GF-D8 (cell line): ENCODE measurements around the gene ATXN7L1.

Source experiments
- DNase-seq: peaks from one replicate; lab custom pipeline; 2025; lab: John Stamatoyannopoulos, UW

ATXN7L1 gene

GRCh38 chr7:105644937-105645336, 231.5 kb downstream of the ATXN7L1 start:
- DNase-seq, result no peak

GRCh38 chr7:105643851-105644250, 232.5 kb downstream of the ATXN7L1 start:
- DNase-seq, result no peak

- no peak for DNase-seq
Measured at GRCh38 chr7:105643384-105643783, 233.0 kb downstream of the ATXN7L1 start.

GRCh38 chr7:105642264-105642663, 234.1 kb downstream of the ATXN7L1 start:
- no peak for DNase-seq

GRCh38 chr7:105640956-105641810, 235.2 kb downstream of the ATXN7L1 start:
- no peak for DNase-seq

GRCh38 chr7:105639667-105640493, 236.5 kb downstream of the ATXN7L1 start:
- DNase-seq, result no peak

GRCh38 chr7:105638902-105639495, 237.4 kb downstream of the ATXN7L1 start:
- no peak for DNase-seq

- DNase-seq, result no peak
Measured at GRCh38 chr7:105638334-105638733, 238.1 kb downstream of the ATXN7L1 start.

- DNase-seq, result no peak
Measured at GRCh38 chr7:105637755-105638154, 238.6 kb downstream of the ATXN7L1 start.

- DNase-seq, result no peak
Measured at GRCh38 chr7:105636982-105637381, 239.4 kb downstream of the ATXN7L1 start.

- DNase-seq, result no peak
Measured at GRCh38 chr7:105635197-105635596, 241.2 kb downstream of the ATXN7L1 start.

GRCh38 chr7:105625986-105626385, 250.4 kb downstream of the ATXN7L1 start:
- DNase-seq, result no peak

- DNase-seq, result no peak
Measured at GRCh38 chr7:105623906-105624305, 252.5 kb downstream of the ATXN7L1 start.

GRCh38 chr7:105623378-105623777, 253.0 kb downstream of the ATXN7L1 start:
- no peak for DNase-seq

GRCh38 chr7:105622106-105622731, 254.2 kb downstream of the ATXN7L1 start:
- no peak for DNase-seq

GRCh38 chr7:105621617-105622016, 254.8 kb downstream of the ATXN7L1 start:
- no peak for DNase-seq

GRCh38 chr7:105621176-105621575, 255.2 kb downstream of the ATXN7L1 start:
- no peak for DNase-seq

GRCh38 chr7:105619590-105619989, 256.8 kb downstream of the ATXN7L1 start:
- no peak for DNase-seq

GRCh38 chr7:105618016-105618296, 258.4 kb downstream of the ATXN7L1 start:
- DNase-seq, result no peak

- DNase-seq, result no peak
Measured at GRCh38 chr7:105617280-105618015, 259.0 kb downstream of the ATXN7L1 start.

- no peak for DNase-seq
Measured at GRCh38 chr7:105614341-105614840, 262.0 kb downstream of the ATXN7L1 start.
